Measurements from ENCODE around the gene NOTUM. TPM values are rescaled to one million over a fixed set of nuclear protein-coding genes. Genes with fewer than 3 reads are reported as not detected.

Gene NOTUM
- total and polyA plus RNA-seq, 12 donors = 0.07 to 9.7 (median 0.69) TPM; not detected in 3

DNA sequence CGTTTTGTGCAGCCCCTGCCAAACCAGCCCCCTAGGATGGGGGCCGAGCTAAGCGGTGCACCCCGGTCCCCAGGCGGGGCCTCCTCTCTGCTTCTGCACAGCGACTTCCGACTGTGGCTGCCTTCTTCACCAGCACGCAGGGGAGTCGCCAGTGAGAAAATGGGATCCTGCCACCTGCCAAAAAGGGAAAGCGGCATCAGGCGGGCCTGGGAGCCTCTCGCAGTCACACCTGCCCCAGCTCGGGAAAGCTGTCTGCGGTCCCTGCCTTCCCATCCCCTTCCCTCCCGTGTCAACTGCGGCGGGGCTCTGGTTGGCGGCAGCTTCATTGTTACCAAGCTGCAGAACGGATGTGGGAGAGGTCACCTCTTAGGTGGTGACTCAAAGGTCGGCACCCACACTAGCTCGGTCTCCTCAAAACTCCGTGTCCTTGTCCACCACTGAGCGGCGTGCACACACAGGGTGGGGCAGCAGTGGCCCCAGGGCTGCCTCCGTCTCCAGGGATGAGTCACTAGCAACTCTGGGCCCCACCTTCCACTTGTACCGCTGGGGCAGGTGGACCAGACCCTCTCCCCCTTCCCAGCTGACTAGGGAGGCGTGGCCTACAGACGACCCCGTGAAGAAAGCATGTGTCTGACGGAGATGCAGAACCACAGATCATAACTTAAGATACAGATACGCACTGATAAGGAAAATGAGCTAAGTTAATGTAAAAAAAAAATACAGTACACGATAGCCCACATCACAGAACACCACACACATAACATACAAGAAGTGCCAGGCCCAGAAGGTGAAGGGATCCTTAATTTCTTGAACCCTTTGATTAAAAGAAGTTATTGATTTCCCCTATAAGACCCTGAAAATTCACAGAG, 48.3 kb downstream of the NOTUM start:
- intact Hi-C loops (cut with DNase I) = no loop called here
- DNase-seq = no peak
- Histone ChIP-seq H3K9me3 (replicated peaks in 1 of 3) (no peaks in the 10 kb centered on the region), H3K4me1 (replicated peaks in 1 of 2) (peaks cover 17 to 26% of the 10 kb centered on the region in 2 donors), H3K27me3 (no peaks in the 10 kb centered on the region), H3K27ac (no peak overlapping the region), H3K4me3 (no peak overlapping the region), H3K36me3 (replicated peaks in 1 of 2) (peaks cover 0 to 36% of the 10 kb centered on the region in 2 donors)
- WGBS, 4 donors = 87 to 93% (median 91%) methylated on average over 30 to 32 of the region's 32 CpGs
- TF ChIP-seq, protein P1, sequence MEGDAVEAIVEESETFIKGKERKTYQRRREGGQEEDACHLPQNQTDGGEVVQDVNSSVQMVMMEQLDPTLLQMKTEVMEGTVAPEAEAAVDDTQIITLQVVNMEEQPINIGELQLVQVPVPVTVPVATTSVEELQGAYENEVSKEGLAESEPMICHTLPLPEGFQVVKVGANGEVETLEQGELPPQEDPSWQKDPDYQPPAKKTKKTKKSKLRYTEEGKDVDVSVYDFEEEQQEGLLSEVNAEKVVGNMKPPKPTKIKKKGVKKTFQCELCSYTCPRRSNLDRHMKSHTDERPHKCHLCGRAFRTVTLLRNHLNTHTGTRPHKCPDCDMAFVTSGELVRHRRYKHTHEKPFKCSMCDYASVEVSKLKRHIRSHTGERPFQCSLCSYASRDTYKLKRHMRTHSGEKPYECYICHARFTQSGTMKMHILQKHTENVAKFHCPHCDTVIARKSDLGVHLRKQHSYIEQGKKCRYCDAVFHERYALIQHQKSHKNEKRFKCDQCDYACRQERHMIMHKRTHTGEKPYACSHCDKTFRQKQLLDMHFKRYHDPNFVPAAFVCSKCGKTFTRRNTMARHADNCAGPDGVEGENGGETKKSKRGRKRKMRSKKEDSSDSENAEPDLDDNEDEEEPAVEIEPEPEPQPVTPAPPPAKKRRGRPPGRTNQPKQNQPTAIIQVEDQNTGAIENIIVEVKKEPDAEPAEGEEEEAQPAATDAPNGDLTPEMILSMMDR (IDR thresholded peaks at IDR 0.05) = no peak
- no peak for TF ChIP-seq POLR2A (IDR thresholded peaks at IDR 0.05)

DNA sequence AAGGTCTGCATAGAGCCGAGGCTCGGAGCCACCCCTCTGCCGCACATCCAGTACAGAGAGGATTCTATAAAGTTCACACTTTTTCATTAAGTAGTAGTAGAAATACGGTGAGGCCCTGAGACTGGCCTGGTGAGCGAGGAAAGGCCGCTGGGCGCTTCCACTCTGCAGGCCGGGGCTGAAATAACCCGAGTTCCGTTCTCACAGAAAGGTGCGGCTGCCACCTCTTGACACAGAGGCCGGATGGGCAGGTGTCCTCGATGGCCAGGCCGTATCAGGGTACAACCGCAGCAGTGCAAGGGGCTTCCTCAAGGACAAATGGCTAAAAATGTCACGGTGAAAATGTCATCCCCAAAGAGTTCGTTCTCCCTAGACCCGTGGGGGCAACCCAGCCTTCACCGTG, 49.0 kb downstream of the NOTUM start:
- H3K4me3 ChIP-seq = peak overlapping the region in 1 of 4 donors; percentile 26
- peaks cover 12 to 20% of the 10 kb centered on the region in 2 donors for H3K4me1 ChIP-seq (replicated peaks in 1 of 2)
- intact Hi-C loops (cut with DNase I) = no loop called here
- DNase-seq = no peak
- peaks cover 0 to 36% of the 10 kb centered on the region in 2 donors for H3K36me3 ChIP-seq (replicated peaks in 1 of 2)
- no peaks in the 10 kb centered on the region for H3K27me3 ChIP-seq
- TF ChIP-seq, protein P1 (IDR thresholded peaks at IDR 0.05) = no peak
- TF ChIP-seq POLR2A (IDR thresholded peaks at IDR 0.05) = no peak
- peak overlapping the region in 2 of 5 donors; percentile 15 to 30 for H3K27ac ChIP-seq
- no peaks in the 10 kb centered on the region for H3K9me3 ChIP-seq (replicated peaks in 1 of 3)
- 77 to 82% (median 80%) methylated on average over 14 to 19 of the region's 19 CpGs for WGBS, 4 donors

DNA sequence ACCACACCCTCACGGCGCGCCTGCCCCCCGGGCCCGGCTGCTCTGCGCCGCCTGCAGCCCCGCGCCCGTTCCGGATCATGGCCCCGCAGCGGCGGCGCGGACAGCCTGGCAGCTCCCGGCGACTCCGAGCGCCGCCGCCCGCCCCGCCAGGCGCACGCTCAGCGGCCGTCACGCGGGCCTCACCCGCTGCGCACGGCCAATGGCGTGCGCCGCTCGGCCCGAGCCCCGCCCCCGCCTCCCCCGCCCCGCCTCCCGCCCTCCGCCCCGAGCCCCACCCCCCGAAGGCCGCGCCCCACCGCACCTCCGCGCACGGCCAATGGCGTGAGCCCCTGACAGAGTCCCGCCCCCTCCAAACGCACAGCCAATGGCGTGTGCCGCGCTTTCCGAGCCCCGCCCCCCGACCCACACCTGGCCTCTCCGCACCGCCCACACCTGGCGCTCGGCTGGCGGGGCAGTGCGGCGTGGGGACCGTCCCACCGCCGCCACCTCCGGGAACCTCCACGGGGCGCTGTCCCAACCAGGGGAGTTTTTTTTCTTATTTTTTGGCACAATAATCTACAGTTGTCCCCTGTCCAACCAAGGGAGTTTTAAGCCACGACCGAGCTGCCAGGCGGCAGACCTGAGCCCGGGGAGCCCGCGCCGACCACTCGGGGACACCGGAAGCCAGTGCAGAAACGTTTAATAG, 49.6 kb downstream of the NOTUM start, which contains the start of gene PCYT2:
TSS of gene PCYT2 (minus strand) at position 123 of the 685 bp plus-strand sequence. CDS start at position 79, 44 bp downstream.
- Histone ChIP-seq H3K36me3 (replicated peaks in 1 of 2) (peaks cover 0 to 36% of the 10 kb centered on the region in 2 donors), H3K9me3 (replicated peaks in 1 of 3) (no peaks in the 10 kb centered on the region)
- intact Hi-C loops (cut with DNase I) = no loop called here

More for the DNA sequence above, 49.6 kb downstream of the NOTUM start, which contains the start of gene PCYT2:
- WGBS, 4 donors = 2 to 20% (median 4%) methylated on average over 13 to 84 of the region's 84 CpGs
- peak within 1 kb of the TSS in 3 of 4 donors; percentile 25 to 84 (median 36) for H3K4me3 ChIP-seq
- peak within 1 kb of the TSS in 3 of 5 donors; percentile 15 to 84 (median 30) for H3K27ac ChIP-seq
- peak in 1 of 2 donors; percentile 31 for TF ChIP-seq POLR2A (IDR thresholded peaks at IDR 0.05)
- TF ChIP-seq, protein P1 (IDR thresholded peaks at IDR 0.05) = peak in 1 of 6 experiments; percentile 14
- peaks cover 7 to 15% of the 10 kb centered on the region in 2 donors for H3K4me1 ChIP-seq (replicated peaks in 1 of 2)
- H3K27me3 ChIP-seq = no peaks in the 10 kb centered on the region
- peak; percentile 89 to 94 (median 92) for DNase-seq
